HCT116 (cell line): ENCODE data around the gene NME1.
A peak's percentile ranks its signal among the peaks of the same experiment; 100 is the strongest.
"Not testable (repeated sequence)": the region's sequence is repeated elsewhere in the genome, so short reads cannot be mapped to it uniquely, and the experiment has no call there.

ENCODE experiments used
- EZH2phosphoT487 ChIP-seq: fragments of 200-600 bp; IDR thresholded peaks from 2 replicates; pipeline ENCODE4 v1.6.1; 2018; ENCODE audit warnings: antibody characterized with exemption, borderline replicate concordance
- JUND ChIP-seq: IDR thresholded peaks from 2 replicates; pipeline ENCODE4 v1.6.1; 2012
- POLR2A ChIP-seq: IDR thresholded peaks from 2 replicates; pipeline ENCODE4 v1.7.0; 2011; ENCODE audit warnings: borderline replicate concordance; ENCODE audit not compliant: insufficient read depth, insufficient read length; ENCODE audit errors: extremely low read depth
- POLR2AphosphoS5 ChIP-seq: IDR thresholded peaks from 2 replicates; pipeline ENCODE4 v1.6.1; 2011; ENCODE audit warnings: mild to moderate bottlenecking, low read depth, low read length, moderate library complexity
- SRF ChIP-seq: IDR thresholded peaks from 2 replicates; pipeline ENCODE4 v1.6.1; 2012; ENCODE audit warnings: low read depth
- TF ChIP-seq, protein P1 (sequence below), 3 experiments: fragments of 200-600 bp in 1 of 3; sonication (generic) in 1 of 3; IDR thresholded peaks in 2 of 3; conservative IDR thresholded peaks in 1 of 3; 2 replicates each; pipeline ENCODE4 v1.5.1; 2012 to 2017; ENCODE audit warnings: low read depth in 2 of 3, low read length in 2 of 3, antibody characterized with exemption in 1 of 3, borderline replicate concordance in 1 of 3, control low read depth in 1 of 3, mild to moderate bottlenecking in 1 of 3, mixed read lengths in 1 of 3, mixed run types in 1 of 3, moderate library complexity in 1 of 3; ENCODE audit not compliant: insufficient read depth in 1 of 3

- TF ChIP-seq, protein P1, sequence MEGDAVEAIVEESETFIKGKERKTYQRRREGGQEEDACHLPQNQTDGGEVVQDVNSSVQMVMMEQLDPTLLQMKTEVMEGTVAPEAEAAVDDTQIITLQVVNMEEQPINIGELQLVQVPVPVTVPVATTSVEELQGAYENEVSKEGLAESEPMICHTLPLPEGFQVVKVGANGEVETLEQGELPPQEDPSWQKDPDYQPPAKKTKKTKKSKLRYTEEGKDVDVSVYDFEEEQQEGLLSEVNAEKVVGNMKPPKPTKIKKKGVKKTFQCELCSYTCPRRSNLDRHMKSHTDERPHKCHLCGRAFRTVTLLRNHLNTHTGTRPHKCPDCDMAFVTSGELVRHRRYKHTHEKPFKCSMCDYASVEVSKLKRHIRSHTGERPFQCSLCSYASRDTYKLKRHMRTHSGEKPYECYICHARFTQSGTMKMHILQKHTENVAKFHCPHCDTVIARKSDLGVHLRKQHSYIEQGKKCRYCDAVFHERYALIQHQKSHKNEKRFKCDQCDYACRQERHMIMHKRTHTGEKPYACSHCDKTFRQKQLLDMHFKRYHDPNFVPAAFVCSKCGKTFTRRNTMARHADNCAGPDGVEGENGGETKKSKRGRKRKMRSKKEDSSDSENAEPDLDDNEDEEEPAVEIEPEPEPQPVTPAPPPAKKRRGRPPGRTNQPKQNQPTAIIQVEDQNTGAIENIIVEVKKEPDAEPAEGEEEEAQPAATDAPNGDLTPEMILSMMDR (IDR thresholded peaks at IDR 0.05 in 2 of 3, conservative IDR thresholded peaks at IDR 0.05 in 1 of 3; ENCODE audit: borderline replicate concordance in 1 of 3, insufficient read depth in 1 of 3, low read depth in 2 of 3, low read length in 2 of 3) = not testable (repeated sequence)
- TF ChIP-seq POLR2AphosphoS5, POLR2A, SRF, EZH2phosphoT487: not testable (repeated sequence)
- TF ChIP-seq JUND = peak; percentile 56; the same call in 1 of the 2 replicates
Measured at GRCh38 chr17:51122473-51123115, 30.8 kb upstream of the NME1 start.
